ENCODE results near the gene FAM131A.

Gene FAM131A

GRCh38 chr3:184379358-184380184 lies 42.2 kb downstream of the FAM131A start, which contains the start of gene CHRD:
Gene CHRD (plus strand): TSS chr3:184380054. CDS start chr3:184380319, 265 bp downstream.
- DNase-seq, result no peak

DNA sequence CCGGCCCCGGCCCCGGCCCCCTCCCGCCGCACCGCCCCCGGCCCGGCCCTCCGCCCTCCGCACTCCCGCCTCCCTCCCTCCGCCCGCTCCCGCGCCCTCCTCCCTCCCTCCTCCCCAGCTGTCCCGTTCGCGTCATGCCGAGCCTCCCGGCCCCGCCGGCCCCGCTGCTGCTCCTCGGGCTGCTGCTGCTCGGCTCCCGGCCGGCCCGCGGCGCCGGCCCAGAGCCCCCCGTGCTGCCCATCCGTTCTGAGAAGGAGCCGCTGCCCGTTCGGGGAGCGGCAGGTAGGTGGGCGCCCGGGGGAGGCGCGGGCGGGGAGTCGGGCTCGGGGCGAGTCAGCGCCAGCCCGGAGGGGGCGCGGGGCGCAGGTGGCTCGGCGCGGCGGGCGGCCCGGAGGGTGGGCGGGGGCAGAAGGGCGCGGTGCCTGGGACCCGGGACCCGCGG lies 42.8 kb downstream of the FAM131A start:
- DNase-seq, result no peak

DNA sequence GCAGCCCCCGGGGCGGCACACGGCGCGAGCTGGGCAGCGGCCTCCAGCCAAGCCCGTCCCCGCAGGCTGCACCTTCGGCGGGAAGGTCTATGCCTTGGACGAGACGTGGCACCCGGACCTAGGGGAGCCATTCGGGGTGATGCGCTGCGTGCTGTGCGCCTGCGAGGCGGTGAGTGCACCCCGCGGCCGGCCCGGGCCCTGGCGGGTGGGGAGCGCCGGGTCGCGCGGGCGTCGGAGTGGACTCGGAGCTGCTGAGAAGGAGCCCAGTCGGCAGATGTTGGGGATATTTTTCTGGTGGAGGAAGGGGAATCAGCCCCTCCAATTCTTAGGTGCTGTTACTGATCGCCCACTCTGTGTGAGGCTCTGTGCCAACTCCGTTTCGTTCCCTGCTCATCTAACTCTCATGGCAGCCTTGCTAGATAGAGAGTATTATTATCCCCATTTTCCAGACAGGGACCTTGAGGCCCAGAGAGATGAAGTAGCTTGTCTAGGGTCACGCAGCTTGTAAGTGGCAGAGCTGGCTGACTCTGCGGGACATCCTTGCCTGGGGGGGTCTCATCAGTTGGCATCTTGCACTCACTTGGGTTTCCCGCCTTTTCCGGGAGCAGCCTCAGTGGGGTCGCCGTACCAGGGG lies 43.3 kb downstream of the FAM131A start:
- no peak for DNase-seq

- DNase-seq, result no peak
Observed at GRCh38 chr3:184381261-184382224, 44.1 kb downstream of the FAM131A start.

DNA sequence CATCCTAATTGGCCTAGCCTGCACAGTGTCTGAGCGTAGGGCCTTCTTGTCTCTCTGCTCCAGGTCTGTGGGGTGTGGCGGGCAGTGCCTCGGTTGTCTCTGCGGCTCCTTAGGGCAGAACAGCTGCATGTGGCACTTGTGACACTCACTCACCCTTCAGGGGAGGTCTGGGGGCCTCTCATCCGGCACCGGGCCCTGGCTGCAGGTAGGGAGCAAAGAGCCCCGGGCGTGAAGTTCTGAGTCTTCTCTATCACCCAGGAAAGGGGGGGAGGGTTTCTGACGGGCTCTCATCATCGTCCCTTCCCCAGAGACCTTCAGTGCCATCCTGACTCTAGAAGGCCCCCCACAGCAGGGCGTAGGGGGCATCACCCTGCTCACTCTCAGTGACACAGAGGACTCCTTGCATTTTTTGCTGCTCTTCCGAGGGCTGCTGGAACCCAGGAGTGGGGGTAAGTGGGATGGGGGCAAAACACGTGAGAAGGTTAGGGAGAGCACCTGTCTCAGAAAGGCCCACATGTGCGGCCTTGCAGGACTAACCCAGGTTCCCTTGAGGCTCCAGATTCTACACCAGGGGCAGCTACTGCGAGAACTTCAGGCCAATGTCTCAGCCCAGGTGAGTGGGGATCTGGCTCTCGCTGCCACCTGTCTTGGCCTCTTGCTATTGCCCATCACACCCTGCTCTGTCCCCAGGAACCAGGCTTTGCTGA lies 45.1 kb downstream of the FAM131A start:
- DNase-seq, result no peak

DNA sequence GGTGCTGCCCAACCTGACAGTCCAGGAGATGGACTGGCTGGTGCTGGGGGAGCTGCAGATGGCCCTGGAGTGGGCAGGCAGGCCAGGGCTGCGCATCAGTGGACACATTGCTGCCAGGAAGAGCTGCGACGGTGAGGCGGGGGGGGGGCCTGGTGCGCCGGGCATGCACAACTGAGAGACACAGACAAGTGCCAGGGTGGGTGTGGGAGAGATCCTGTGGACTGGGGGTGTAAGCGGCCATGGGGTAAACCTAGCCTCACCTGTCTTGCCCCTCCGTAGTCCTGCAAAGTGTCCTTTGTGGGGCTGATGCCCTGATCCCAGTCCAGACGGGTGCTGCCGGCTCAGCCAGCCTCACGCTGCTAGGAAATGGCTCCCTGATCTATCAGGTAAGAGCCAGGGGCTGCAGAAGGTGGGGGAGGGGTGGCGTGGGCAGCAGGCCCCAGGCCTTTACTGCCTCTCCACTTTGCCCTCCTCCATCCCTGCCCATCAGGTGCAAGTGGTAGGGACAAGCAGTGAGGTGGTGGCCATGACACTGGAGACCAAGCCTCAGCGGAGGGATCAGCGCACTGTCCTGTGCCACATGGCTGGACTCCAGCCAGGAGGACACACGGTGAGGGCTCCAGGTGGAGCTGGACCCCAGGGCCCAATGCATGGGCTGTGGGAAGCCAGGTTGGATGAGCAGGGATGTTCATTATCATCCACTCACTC lies 45.8 kb downstream of the FAM131A start:
- DNase-seq, result no peak

DNA sequence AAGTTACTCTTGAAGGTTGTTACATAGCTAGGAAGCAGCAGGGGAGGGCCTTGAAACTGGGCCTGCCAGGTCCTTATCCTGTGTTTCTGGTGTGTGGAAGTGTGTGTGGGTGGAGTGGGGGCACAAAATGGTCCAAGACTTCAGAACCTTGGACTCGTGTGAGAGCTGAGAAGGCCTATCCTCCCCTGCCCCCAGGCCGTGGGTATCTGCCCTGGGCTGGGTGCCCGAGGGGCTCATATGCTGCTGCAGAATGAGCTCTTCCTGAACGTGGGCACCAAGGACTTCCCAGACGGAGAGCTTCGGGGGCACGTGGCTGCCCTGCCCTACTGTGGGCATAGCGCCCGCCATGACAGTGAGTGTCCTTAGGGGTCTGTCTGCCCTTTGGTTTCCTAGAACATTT lies 46.9 kb downstream of the FAM131A start:
- no peak for DNase-seq

DNA sequence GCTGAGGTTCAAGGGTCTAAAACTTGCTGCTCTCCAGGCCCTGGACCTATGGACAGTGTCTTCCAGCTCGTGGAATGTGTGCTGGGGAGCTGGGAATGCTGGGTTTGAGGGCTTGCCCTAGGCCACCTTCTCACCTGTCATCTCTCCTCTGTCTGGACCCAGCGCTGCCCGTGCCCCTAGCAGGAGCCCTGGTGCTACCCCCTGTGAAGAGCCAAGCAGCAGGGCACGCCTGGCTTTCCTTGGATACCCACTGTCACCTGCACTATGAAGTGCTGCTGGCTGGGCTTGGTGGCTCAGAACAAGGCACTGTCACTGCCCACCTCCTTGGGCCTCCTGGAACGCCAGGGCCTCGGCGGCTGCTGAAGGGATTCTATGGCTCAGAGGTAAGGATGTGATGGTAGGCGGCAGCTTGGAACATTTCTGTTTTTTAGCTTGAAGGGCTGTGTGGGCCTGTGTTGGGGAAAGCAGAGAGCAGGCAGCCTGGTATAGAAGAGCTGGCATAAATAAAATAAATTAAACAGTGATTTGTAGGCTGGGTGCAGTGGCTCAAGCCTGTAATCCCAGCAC lies 47.5 kb downstream of the FAM131A start:
- DNase-seq, result no peak

GRCh38 chr3:184386047-184386806 lies 48.8 kb downstream of the FAM131A start:
- no peak for DNase-seq

DNA sequence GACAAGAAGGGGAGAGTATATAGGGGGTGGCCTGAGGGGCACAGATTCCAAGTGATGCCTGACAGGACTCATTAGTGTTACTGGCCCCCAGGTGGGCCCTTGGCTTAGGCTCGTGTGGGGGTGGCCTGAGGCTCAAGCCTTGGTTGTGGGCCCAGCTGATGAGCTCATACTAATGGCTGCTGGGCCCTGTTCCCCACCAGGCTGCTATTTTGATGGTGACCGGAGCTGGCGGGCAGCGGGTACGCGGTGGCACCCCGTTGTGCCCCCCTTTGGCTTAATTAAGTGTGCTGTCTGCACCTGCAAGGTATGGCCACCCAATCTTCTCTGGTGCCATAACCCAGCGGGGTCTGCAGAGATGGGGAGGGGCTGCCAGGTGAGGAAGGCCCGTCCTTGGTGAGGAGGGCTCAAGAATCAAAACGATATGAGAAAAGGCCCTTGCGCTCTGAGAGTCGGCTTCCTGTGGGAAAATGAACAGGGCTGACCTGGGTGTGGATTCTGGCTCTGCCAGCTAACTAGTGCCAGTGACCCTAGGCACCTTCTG lies 49.8 kb downstream of the FAM131A start:
- no peak for DNase-seq

GRCh38 chr3:184388164-184388935 lies 51.0 kb downstream of the FAM131A start:
- no peak for DNase-seq

DNA sequence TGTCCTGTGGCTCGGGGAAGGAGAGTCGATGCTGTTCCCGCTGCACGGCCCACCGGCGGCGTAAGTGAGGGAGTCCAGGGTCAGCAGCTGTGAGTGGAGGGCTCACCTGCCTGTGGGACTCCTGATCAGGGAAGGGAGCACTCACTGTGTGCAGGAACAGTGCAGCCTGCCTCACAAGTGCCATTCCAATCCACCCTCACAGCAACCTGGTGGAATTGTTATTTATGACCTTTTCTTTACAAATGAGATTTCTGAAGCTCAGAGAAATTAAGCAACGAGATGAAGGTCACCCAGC lies 51.5 kb downstream of the FAM131A start:
- DNase-seq, result no peak

DNA sequence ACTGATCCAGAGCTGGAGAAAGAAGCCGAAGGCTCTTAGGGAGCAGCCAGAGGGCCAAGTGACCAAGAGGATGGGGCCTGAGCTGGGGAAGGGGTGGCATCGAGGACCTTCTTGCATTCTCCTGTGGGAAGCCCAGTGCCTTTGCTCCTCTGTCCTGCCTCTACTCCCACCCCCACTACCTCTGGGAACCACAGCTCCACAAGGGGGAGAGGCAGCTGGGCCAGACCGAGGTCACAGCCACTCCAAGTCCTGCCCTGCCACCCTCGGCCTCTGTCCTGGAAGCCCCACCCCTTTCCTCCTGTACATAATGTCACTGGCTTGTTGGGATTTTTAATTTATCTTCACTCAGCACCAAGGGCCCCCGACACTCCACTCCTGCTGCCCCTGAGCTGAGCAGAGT lies 52.0 kb downstream of the FAM131A start:
- no peak for DNase-seq

DNA sequence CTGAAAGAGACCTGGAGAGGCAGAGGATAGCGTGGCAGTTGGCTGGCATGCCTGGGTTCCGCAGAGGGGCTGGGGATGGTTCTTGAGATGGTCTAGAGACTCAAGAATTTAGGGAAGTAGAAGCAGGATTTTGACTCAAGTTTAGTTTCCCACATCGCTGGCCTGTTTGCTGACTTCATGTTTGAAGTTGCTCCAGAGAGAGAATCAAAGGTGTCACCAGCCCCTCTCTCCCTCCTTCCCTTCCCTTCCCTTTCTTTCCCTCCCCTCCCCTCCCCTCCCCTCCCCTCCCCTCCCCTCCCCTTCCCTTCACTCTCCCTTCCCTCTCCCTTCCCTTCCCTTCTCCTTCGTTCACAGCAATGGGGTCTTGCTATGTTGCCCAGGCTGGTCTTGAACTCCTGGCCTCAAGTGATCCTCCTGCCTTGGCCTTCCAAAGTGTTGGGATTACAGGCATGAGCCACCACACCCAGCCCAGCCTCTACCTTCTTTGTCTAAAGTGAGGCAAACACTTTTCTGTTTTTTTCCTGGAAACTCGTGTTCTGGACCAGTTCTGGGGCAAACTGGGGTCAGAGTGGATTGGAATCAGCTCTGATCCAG lies 52.6 kb downstream of the FAM131A start:
- DNase-seq, result no peak

GRCh38 chr3:184391266-184391665 lies 53.9 kb downstream of the FAM131A start:
- no peak for DNase-seq

DNA sequence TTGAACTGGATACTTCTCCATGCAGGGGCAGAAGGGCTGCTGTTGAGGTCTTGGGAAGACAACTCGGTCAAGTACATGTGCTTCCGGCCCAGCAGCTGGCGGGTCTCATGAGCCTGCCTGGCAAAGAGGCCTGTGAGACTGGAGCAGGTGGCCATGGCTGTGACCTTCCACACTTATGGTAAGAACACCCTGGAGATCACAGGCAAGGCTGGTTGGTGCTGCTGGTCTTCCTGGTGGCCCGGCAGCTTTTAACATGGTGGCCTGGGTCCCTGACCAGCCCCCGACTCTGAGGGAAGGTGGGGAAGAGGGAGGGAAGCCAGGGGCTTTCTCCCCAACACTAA lies 57.9 kb downstream of the FAM131A start:
- no peak for DNase-seq

All from NCI-H748 treated with DMSO at 0.1 percent for 48 hours (cell line).